GM21367 (cell line): ENCODE measurements around the gene PAK1.
A peak's percentile ranks its signal among the peaks of the same experiment; 100 is the strongest.
"Not testable (repeated sequence)": the region's sequence is repeated elsewhere in the genome, so short reads cannot be mapped to it uniquely, and the experiment has no call there.

Experiments
- ATAC-seq: cut with Tn5 transposase; IDR thresholded peaks from one replicate; pipeline ENCODE4 v1.9.1; 2021; ENCODE audit not compliant: unreplicated experiment

The PAK1 gene

GRCh38 chr11:77473801-77474683 lies at the start of gene PAK1:
Gene PAK1, minus strand, starts transcription at chr11:77474094. Its CDS starts 81,574 bp downstream, at chr11:77392520.
- ATAC-seq, result peak; percentile 45

GRCh38 chr11:77522215-77522614 lies 48.3 kb upstream of the PAK1 start:
- no peak for ATAC-seq

GRCh38 chr11:77519847-77520246 lies 46.0 kb upstream of the PAK1 start:
- ATAC-seq, result no peak

- ATAC-seq, result no peak
These were observed 44.6 kb upstream of the PAK1 start for GRCh38 chr11:77518471-77518870.

- ATAC-seq, result no peak
These were observed 43.9 kb upstream of the PAK1 start for GRCh38 chr11:77517753-77518152.

GRCh38 chr11:77517226-77517625 lies 43.3 kb upstream of the PAK1 start:
- ATAC-seq, result no peak

GRCh38 chr11:77515483-77515882 lies 41.6 kb upstream of the PAK1 start:
- ATAC-seq, result no peak

GRCh38 chr11:77515063-77515462 lies 41.2 kb upstream of the PAK1 start:
- ATAC-seq, result no peak

- no peak for ATAC-seq
These were observed 38.2 kb upstream of the PAK1 start for GRCh38 chr11:77512092-77512491.

- no peak for ATAC-seq
These were observed 37.0 kb upstream of the PAK1 start for GRCh38 chr11:77510851-77511250.

GRCh38 chr11:77510095-77510494 lies 36.2 kb upstream of the PAK1 start:
- ATAC-seq, result no peak

- ATAC-seq, result no peak
These were observed 34.1 kb upstream of the PAK1 start for GRCh38 chr11:77508019-77508418.

GRCh38 chr11:77506857-77507256 lies 33.0 kb upstream of the PAK1 start:
- ATAC-seq, result no peak

GRCh38 chr11:77505956-77506355 lies 32.1 kb upstream of the PAK1 start:
- ATAC-seq, result no peak

GRCh38 chr11:77503006-77503405 lies 29.1 kb upstream of the PAK1 start:
- no peak for ATAC-seq

- no peak for ATAC-seq
These were observed 28.5 kb upstream of the PAK1 start for GRCh38 chr11:77502346-77502905.

GRCh38 chr11:77501758-77502157 lies 27.9 kb upstream of the PAK1 start:
- ATAC-seq, result no peak

GRCh38 chr11:77497368-77497767 lies 23.5 kb upstream of the PAK1 start:
- no peak for ATAC-seq

GRCh38 chr11:77495526-77495925 lies 21.6 kb upstream of the PAK1 start:
- no peak for ATAC-seq

- ATAC-seq, result not testable (repeated sequence)
These were observed 16.1 kb upstream of the PAK1 start for GRCh38 chr11:77490035-77490434.

GRCh38 chr11:77487790-77488189 lies 13.9 kb upstream of the PAK1 start:
- no peak for ATAC-seq

- ATAC-seq, result no peak
These were observed 6.0 kb upstream of the PAK1 start for GRCh38 chr11:77479746-77480352.
